ENCODE measurements around the gene KLHDC4.

DNA sequence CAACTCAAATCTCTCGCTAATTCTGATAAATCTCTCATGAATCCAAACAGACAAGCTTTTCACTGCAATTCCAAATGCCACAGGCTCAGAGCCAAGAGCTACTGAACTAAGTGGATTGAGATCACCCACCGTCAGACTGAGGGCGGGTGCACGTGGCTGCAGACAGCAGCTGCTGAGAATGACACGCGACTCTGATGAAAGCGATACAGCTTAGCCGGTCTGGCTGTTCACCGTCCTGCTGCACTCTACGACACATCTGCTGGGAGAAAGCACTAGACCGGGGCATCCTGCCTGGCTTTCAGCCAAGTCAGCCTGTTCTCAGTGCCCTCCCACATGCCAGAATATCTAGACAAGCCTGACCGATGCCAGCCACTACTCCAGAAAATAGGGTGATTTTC is 42.6 kb downstream of the KLHDC4 start:
- TF ChIP-seq, protein P1, sequence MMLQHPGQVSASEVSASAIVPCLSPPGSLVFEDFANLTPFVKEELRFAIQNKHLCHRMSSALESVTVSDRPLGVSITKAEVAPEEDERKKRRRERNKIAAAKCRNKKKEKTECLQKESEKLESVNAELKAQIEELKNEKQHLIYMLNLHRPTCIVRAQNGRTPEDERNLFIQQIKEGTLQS (IDR thresholded peaks at IDR 0.05): no peak
- TF ChIP-seq, protein P2, sequence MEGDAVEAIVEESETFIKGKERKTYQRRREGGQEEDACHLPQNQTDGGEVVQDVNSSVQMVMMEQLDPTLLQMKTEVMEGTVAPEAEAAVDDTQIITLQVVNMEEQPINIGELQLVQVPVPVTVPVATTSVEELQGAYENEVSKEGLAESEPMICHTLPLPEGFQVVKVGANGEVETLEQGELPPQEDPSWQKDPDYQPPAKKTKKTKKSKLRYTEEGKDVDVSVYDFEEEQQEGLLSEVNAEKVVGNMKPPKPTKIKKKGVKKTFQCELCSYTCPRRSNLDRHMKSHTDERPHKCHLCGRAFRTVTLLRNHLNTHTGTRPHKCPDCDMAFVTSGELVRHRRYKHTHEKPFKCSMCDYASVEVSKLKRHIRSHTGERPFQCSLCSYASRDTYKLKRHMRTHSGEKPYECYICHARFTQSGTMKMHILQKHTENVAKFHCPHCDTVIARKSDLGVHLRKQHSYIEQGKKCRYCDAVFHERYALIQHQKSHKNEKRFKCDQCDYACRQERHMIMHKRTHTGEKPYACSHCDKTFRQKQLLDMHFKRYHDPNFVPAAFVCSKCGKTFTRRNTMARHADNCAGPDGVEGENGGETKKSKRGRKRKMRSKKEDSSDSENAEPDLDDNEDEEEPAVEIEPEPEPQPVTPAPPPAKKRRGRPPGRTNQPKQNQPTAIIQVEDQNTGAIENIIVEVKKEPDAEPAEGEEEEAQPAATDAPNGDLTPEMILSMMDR (IDR thresholded peaks at IDR 0.05; ENCODE audit: low read depth, low read length, missing input control): no peak
- TF ChIP-seq FOXA2 (IDR thresholded peaks at IDR 0.05): no peak
- no peak for TF ChIP-seq SP1 (IDR thresholded peaks at IDR 0.05)
- TF ChIP-seq, protein P3, sequence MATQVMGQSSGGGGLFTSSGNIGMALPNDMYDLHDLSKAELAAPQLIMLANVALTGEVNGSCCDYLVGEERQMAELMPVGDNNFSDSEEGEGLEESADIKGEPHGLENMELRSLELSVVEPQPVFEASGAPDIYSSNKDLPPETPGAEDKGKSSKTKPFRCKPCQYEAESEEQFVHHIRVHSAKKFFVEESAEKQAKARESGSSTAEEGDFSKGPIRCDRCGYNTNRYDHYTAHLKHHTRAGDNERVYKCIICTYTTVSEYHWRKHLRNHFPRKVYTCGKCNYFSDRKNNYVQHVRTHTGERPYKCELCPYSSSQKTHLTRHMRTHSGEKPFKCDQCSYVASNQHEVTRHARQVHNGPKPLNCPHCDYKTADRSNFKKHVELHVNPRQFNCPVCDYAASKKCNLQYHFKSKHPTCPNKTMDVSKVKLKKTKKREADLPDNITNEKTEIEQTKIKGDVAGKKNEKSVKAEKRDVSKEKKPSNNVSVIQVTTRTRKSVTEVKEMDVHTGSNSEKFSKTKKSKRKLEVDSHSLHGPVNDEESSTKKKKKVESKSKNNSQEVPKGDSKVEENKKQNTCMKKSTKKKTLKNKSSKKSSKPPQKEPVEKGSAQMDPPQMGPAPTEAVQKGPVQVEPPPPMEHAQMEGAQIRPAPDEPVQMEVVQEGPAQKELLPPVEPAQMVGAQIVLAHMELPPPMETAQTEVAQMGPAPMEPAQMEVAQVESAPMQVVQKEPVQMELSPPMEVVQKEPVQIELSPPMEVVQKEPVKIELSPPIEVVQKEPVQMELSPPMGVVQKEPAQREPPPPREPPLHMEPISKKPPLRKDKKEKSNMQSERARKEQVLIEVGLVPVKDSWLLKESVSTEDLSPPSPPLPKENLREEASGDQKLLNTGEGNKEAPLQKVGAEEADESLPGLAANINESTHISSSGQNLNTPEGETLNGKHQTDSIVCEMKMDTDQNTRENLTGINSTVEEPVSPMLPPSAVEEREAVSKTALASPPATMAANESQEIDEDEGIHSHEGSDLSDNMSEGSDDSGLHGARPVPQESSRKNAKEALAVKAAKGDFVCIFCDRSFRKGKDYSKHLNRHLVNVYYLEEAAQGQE (IDR thresholded peaks at IDR 0.05): no peak
- TF ChIP-seq JUND (IDR thresholded peaks at IDR 0.05): no peak

Data from liver (tissue), 3 donors.